TTC549 (cell line): ENCODE results near the gene TLN1.

Source experiments
- FAIRE-seq: peaks from 2 replicates; lab custom pipeline; 2012; peaks lifted over from hg19 to GRCh38; lab: Jason Lieb, UNC

Gene TLN1

DNA sequence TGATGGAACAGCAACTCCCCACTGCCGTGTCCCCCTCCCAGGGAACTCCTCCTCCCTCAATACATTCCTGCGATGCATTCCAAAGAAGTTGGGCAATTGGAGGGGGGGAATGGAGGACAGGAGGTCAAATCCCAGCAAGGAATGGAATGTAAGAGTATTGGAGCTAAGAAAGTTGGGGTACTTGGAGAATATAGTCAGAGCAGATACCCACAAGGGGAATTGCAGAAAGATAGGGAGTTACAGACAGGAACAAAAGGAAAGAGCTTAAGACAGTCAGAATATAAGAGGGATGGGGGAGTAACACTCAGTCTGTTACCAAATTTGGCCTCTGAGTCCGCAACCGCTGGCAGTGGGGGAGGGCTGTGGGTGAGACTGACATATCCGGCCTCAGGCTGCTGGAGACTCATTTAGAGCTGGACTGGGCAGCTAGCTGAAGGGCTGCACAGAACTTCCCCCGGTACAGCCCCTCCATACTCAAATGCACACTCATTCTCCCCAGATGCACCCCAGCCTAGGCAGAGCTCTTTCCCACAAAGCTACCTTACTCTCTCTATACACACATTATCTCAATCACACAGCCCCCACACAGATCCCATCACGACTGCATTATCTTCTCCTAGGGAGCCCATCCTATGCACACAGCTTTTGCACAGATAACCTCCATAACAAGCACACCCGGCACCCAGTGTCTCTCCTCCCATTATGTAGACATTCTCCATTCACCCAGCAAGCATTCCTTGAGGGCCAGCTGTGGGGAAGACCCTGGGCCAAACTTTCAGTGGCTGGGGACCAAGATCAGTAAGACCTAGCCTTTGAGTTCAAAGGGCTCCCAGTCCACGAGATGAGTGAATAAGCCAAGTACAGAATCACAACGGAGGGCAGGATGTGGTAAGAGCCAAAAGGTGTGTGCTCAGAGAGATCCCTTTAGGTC lies 3.7 kb downstream of the TLN1 start:
- no peak for FAIRE-seq

DNA sequence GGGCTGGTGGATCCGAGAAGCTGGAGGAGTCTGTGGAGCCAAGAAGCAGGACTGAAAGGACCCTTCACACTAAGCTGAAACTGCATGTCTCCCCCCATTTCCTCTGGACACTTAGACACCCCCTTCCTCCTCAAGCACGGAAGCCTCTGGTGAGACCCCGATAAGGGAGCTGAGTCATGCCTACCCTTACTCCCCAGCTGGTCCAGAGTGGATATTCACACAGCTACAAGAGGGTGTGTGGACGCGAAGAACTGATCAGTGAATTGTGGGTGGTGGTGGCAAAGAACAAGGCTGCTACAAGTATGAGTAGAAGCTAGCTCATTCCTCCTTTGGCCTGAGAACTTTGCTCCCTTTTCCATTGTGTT lies 4.3 kb downstream of the TLN1 start:
- FAIRE-seq: no peak

DNA sequence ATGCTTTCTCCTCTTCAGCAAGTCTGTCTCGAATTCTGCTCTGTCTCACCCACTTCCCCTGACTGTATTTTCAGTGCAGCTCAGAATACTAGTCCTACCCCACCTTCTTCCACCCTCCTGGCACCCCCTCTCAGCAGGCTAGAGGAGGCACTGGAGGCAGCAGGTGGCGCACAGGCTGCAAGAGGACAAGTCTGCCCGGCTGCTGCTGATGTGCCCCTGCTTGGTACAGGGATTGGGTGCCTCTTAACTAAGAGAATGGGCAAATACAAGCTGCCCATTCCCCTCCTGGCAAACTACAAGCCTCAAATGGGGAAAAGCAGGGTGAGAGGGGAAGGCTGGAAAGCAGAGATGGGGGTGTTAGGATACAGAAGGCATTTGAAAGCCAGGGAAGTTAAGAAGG lies 5.1 kb downstream of the TLN1 start:
- FAIRE-seq: no peak

DNA sequence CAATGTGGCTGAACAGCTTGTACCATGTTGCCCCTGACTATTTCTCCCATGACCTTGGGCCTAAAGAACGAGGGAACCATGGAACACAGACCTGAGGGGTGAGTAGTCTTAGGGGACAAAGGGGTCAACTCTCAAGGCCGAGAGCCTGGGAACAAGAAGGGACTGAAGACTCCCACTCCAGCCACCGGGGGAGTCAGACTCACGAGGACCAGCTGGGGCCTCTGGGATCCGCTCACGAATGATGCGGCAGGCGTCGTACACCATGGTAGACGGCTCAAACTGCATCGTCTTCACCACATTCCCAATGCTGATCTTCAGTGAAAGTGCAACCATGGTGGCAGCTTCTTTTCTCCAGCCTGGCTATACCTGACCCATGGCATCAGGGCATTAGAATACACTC lies 6.6 kb downstream of the TLN1 start:
- no peak for FAIRE-seq

DNA sequence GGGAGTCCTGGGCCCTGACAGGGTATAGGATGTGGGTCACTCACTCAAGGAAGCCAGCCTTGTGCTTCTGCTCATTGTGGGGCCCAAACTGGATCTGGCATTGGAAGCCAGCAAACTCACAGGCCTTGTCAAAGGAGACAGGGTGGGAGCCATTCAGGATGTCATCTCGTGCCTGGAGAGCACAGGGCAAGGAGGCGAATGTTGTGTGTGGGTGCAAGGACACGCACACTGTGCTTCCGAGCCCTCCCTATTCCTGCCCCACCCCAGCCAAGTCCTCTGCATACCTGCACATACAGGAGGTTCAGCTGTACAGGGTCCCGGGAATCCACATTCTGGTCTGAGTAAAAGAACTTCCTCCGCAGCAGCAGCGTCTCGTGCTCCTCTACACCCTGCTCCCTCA lies 8.1 kb downstream of the TLN1 start:
- no peak for FAIRE-seq

- FAIRE-seq: no peak
These were observed 8.6 kb downstream of the TLN1 start for GRCh38 chr9:35723426-35723825.

DNA sequence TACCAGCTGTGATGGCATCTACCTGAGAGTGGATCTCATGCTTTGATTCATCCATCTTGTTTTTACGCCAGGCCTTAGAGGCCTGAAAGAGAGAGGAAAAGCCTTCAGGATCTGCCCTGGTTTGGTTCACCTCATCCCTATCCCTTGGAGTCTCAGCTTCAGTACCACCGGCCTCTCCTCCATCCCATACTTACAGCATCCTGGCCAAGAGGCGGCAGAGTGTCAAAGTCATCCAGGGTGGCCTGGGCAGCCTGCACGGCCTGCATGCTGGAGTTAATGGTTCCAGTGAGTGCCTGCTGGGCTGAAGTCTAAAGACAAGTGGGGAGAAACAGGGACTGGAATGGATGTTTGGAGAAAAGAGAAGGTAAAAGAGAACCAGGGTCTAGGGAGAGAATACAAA lies 12.4 kb downstream of the TLN1 start:
- no peak for FAIRE-seq

GRCh38 chr9:35718721-35719511 lies 13.1 kb downstream of the TLN1 start:
- FAIRE-seq: no peak

- FAIRE-seq: no peak
These were observed 14.7 kb downstream of the TLN1 start for GRCh38 chr9:35717132-35717870.

- no peak for FAIRE-seq
These were observed 15.8 kb downstream of the TLN1 start for GRCh38 chr9:35716230-35716629.

DNA sequence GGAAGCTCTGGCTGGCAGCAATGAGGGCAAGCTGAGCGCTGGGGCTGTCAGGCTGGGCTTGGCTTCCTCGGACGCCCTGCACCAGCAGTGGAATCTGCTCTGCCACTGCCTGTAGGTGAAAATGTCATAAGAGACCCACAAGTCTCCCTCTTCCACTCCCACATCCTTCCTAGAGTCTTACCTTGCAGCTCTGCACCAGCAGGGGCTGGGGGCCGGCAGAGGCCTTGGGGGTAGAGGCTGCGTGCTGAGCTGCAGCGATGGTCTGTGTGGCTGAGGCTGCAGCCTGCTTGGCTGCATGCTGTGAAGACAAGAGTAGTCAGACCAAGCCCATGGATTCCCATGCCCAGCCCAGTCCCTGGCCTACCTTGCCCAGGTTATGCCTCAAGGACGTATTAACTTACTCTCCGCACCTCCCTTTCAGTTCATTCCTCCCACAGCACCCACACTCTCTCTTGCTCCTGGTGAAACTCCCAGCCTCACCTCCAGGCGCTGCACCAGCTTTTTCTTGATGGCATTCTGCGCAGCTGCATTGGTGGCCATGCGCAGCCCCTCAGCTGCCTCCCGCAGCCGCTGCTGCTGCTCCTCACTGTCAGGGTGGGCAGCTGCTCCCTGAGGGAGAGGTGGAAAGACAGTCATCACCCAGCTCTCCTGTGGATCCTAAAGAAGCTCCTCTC lies 17.3 kb downstream of the TLN1 start:
- FAIRE-seq: no peak

DNA sequence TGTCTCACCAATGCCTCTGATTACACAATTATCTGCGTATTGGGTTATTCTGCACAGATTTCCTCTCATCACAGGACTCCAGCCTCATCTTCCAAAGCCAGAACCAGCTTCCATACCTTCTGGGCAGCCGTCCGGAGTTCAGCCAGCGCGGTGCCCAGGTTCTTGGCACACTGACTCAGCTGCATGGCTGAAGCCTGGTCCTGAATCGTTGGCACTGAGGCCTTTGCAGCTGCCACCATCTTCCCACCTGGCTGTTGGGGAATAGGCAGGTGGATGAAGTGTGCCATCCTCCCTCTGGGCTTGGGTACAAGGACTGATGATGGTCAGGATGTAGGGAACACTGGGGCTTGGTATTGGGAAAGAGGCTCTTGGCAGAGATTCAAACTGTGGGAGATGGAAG lies 17.9 kb downstream of the TLN1 start:
- no peak for FAIRE-seq

DNA sequence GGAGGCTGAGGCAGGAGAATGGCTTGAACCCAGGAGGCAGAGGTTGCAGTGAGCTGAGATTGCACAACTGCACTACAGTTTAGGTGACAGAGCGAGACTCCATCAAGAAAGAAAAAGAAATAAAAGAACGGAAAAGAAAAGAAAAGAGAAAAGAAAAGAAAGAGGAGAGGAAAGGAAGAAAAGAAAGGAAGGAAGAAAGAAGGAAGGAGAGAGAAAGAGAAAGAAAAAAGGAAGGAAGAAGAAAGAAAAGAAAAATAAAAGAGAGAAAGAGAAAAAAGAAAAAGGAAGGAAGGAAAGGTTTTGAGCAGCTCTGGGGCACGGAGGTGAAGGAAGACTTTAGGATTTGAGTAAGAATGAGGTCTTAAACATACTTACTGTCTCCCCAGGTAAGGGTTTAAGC lies 18.4 kb downstream of the TLN1 start:
- FAIRE-seq: no peak

GRCh38 chr9:35712762-35713400 lies 19.1 kb downstream of the TLN1 start:
- no peak for FAIRE-seq

DNA sequence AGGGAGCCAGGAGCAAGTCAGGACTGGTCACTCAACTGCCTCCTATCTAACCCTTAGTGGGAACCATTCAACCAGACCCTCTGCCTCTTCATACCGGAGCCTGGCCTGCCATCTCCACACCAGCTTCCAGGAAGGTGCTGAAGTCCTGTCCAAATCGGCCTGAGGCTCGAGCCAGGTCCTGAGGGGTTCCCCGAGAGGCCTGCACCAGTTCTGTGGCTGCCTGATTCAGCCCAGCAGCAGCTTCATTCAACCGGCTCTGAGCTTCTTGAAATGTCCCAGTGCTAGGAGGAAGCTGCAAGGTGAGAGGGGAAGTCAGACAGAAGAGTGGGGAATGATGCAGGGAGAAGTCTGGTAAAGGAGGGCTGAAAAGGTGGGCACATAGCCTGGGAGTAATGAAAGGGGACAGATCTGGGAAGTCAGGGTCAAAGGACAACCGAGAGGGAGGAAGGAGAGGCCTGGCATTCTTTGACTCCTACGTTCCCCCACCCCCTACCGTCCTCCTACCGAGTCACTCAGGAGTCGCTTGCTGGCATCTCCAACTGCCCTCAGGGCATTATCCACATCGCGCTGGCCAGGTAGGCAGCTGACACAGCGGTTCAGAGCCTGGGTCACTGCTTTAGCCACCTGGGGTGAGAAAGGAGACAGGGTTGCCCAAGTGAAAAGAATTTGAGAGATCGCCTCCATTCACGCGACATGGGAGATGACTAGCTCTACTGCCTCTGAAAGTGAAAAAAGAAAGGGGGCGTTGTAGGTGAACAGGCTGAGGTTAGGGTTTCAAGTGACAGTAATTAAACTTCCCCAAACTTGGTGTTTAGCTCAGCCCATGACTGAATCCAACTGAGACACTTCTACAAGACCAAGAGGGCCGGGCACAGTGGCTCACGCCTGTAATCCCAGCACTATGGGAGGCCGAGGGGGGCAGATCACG lies 20.2 kb downstream of the TLN1 start:
- no peak for FAIRE-seq

DNA sequence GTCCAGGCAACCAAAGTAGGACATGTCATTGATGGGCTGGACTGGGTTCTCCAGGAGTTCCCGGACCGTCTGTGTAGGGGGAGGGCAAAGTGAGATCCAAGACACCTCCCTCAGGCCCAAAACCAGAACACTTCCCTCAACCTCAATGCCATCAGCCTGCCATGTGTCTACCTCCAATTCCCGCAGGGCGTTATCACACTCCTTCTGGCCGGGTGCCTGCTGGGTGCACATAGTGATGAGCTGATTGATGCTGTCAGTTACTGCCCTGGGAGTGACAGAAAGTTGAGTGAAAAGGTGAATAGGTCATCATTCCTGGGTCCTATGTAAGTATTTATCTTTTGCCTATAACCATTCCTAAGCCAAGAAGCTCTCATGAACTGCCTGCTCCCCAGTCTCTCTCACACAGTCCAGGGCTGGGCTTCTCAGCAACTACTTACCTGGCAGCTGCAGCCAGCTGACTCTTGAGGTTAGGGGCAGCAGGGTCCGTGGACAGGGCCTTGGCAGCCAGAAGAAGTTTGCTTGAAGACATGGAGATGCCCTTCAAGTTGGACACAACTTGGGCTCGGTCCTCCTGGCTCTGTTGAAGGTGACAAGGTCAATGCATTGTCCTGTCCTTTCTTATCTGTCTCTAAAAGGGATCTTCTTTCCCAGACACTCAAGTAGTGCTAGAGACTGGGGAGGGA lies 21.0 kb downstream of the TLN1 start:
- no peak for FAIRE-seq

GRCh38 chr9:35708146-35708545 lies 23.8 kb downstream of the TLN1 start:
- no peak for FAIRE-seq

GRCh38 chr9:35706951-35707350 lies 25.0 kb downstream of the TLN1 start:
- no peak for FAIRE-seq

GRCh38 chr9:35705836-35706430 lies 26.1 kb downstream of the TLN1 start:
- no peak for FAIRE-seq

DNA sequence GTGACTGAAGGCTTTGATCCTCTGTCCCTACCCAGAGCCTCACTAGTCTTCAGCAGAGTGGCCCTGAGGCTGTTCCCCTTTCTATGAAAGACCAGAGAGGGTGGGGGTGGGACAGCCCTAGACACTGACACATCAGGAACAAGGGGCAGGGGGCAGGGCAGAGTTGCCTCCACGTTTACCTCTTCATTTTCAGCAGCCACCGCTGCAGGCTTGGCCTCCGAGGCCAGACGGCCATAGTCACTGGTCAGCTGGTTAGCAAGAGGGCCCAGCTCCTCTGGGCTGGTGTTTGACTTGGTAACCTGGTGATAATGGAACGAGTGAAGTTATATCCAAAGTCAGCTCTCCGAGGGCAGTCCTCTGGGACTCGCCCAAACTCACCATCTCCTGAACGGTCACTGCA lies 26.6 kb downstream of the TLN1 start:
- no peak for FAIRE-seq
